Fibroblast of lung (primary cell): ENCODE measurements around the gene RNF125.

Source experiments
- CTCF ChIP-seq, 2 donors: IDR thresholded peaks in 1 of 2; conservative IDR thresholded peaks in 1 of 2; 1 replicate in 1 of 2; 2 replicates in 1 of 2; pipeline ENCODE4 v1.5.1; 2011 to 2012; ENCODE audit warnings: low read length in 2 of 2, control low read depth in 1 of 2, inconsistent platforms in 1 of 2, low read depth in 1 of 2, mild to moderate bottlenecking in 1 of 2
- EZH2 ChIP-seq: IDR thresholded peaks from 2 replicates; pipeline ENCODE4 v1.5.1; 2012; ENCODE audit warnings: low read length, control low read depth, mild to moderate bottlenecking; ENCODE audit errors: missing control alignments

GRCh38 chr18:32110005-32110404, 91.4 kb downstream of the RNF125 start:
- TF ChIP-seq CTCF (conservative IDR thresholded peaks at IDR 0.05 in 1 of 2, IDR thresholded peaks at IDR 0.05 in 1 of 2; ENCODE audit: low read depth in 1 of 2, low read length in 2 of 2), result no peak
- no peak for TF ChIP-seq EZH2
